Measurements from ENCODE around the gene MYH7B. TPM values are rescaled to one million over a fixed set of nuclear protein-coding genes. Genes with fewer than 3 reads are reported as not detected.

Gene MYH7B
- total RNA-seq, 1 experiment from 2014 or later, result 0.98 TPM

DNA sequence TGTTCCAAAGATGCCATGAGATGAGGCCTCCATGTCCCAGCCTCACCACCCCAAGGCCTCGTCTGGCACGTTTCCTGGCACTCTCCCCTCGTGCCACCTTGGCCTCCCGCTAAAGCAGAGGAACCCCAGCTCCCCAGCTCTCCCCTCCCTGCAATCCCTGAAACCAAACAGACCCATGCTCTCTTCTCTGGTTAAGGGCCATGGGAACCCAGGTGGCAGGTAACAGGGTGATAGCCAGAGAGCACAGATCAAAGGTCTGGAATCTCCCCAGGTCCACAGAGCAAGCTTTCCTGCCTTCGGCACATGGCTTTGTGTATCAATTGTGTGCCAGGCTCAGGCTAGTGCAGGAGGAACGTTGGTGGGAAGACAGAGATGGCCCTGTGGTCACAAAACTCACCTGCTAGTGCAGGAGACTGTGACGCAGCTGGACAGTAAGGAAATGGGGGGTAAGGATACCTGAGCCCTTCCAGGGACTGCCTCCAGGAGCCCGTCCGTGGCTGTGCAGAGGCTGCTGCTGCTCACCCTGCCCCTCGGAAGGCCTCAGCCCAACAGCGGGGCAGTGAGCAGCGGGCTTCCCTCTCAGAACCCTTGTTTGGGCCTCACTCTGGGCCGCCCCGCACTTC is 39.0 kb downstream of the MYH7B start (continued):
- TF ChIP-seq, protein P1, sequence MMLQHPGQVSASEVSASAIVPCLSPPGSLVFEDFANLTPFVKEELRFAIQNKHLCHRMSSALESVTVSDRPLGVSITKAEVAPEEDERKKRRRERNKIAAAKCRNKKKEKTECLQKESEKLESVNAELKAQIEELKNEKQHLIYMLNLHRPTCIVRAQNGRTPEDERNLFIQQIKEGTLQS (CRISPR knock-in tag; conservative IDR thresholded peaks at IDR 0.05), result no peak
- TF ChIP-seq IRF2 (CRISPR knock-in tag; IDR thresholded peaks at IDR 0.05; ENCODE audit: borderline replicate concordance, low read depth) (no peak), ZNF423 (CRISPR knock-in tag; IDR thresholded peaks at IDR 0.05) (no peak)

DNA sequence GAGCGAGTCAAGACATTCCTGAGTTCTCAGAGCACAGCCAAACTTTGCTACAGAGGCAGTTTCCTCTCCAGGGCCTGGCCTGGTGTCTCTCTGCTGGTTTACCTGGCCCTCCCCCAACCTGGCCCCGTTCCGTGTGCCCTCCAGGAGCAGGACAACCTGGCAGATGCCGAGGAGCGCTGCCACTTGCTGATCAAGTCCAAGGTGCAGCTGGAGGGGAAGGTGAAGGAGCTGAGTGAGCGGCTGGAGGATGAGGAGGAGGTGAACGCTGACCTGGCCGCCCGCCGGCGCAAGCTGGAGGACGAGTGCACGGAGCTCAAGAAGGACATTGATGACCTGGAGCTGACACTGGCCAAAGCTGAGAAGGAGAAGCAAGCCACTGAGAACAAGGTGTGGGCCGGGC is 39.5 kb downstream of the MYH7B start:
- Mint-ChIP-seq H3K36me3 (peaks cover 7% of the 10 kb centered on the region), H3K4me3 (no peak overlapping the region), H3K9me3 (no peaks in the 10 kb centered on the region), H3K27me3 (ENCODE audit: low read depth) (no peaks in the 10 kb centered on the region), H3K4me1 (peaks cover 6% of the 10 kb centered on the region), H3K27ac (peak overlapping the region; percentile 65; the same call in 1 of the 2 replicates)
- no peak for DNase-seq (ENCODE audit: low spot score)
- TF ChIP-seq, protein P2, sequence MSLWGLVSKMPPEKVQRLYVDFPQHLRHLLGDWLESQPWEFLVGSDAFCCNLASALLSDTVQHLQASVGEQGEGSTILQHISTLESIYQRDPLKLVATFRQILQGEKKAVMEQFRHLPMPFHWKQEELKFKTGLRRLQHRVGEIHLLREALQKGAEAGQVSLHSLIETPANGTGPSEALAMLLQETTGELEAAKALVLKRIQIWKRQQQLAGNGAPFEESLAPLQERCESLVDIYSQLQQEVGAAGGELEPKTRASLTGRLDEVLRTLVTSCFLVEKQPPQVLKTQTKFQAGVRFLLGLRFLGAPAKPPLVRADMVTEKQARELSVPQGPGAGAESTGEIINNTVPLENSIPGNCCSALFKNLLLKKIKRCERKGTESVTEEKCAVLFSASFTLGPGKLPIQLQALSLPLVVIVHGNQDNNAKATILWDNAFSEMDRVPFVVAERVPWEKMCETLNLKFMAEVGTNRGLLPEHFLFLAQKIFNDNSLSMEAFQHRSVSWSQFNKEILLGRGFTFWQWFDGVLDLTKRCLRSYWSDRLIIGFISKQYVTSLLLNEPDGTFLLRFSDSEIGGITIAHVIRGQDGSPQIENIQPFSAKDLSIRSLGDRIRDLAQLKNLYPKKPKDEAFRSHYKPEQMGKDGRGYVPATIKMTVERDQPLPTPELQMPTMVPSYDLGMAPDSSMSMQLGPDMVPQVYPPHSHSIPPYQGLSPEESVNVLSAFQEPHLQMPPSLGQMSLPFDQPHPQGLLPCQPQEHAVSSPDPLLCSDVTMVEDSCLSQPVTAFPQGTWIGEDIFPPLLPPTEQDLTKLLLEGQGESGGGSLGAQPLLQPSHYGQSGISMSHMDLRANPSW (CRISPR knock-in tag; conservative IDR thresholded peaks at IDR 0.05; ENCODE audit: low read depth), result no peak
- TF ChIP-seq, protein P3, sequence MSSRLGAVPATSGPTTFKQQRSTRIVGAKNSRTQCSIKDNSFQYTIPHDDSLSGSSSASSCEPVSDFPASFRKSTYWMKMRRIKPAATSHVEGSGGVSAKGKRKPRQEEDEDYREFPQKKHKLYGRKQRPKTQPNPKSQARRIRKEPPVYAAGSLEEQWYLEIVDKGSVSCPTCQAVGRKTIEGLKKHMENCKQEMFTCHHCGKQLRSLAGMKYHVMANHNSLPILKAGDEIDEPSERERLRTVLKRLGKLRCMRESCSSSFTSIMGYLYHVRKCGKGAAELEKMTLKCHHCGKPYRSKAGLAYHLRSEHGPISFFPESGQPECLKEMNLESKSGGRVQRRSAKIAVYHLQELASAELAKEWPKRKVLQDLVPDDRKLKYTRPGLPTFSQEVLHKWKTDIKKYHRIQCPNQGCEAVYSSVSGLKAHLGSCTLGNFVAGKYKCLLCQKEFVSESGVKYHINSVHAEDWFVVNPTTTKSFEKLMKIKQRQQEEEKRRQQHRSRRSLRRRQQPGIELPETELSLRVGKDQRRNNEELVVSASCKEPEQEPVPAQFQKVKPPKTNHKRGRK (CRISPR knock-in tag; IDR thresholded peaks at IDR 0.05; ENCODE audit: borderline replicate concordance), result no peak
- TF ChIP-seq ZNF317 (CRISPR knock-in tag; IDR thresholded peaks at IDR 0.05; ENCODE audit: borderline replicate concordance, low read depth) (no peak), CREM (CRISPR knock-in tag; IDR thresholded peaks at IDR 0.05) (no peak), JAZF1 (CRISPR knock-in tag; IDR thresholded peaks at IDR 0.05) (no peak)
- TF ChIP-seq, protein P4, sequence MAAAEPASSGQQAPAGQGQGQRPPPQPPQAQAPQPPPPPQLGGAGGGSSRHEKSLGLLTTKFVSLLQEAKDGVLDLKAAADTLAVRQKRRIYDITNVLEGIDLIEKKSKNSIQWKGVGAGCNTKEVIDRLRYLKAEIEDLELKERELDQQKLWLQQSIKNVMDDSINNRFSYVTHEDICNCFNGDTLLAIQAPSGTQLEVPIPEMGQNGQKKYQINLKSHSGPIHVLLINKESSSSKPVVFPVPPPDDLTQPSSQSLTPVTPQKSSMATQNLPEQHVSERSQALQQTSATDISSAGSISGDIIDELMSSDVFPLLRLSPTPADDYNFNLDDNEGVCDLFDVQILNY (CRISPR knock-in tag; IDR thresholded peaks at IDR 0.05), result no peak
- ChIA-PET POLR2A (no interaction called here), CTCF (interaction anchor here (1.0 kb wide), 1 partner anchor 11 kb away, joined by 3 read pairs; no protein-coding TSS in a partner anchor)
- ATAC-seq, result no peak

DNA sequence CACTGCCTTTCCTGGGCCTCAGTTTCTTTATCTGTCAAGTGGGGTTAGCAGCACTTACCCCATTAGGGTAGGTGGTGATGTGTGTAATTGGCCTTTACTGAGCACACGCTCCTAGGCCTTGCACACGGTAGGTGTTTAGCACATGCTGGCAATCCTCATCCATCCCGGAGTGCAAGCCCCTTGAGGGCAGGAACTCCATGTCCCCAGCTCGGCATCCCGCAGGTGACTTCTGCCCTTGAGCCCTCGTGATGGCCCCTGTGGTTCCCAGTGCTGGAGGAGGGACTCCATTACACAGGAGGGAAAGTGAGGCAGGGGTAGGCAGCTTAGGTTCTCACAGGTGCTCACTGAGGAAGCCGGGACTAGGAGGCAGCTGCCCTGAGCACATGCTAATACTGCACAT is 40.0 kb downstream of the MYH7B start:
- Mint-ChIP-seq H3K4me1 (peaks cover 6% of the 10 kb centered on the region), H3K9me3 (no peaks in the 10 kb centered on the region), H3K4me3 (no peak overlapping the region), H3K36me3 (peaks cover 9% of the 10 kb centered on the region), H3K27me3 (ENCODE audit: low read depth) (no peaks in the 10 kb centered on the region), H3K27ac (no peak overlapping the region)
- DNase-seq (ENCODE audit: low spot score) (no peak), ATAC-seq (no peak)
- TF ChIP-seq ZNF396 (CRISPR knock-in tag; IDR thresholded peaks at IDR 0.05; ENCODE audit: borderline replicate concordance), result no peak
- no peak for TF ChIP-seq ZNF263 (CRISPR knock-in tag; IDR thresholded peaks at IDR 0.05; ENCODE audit: low read depth)
- TF ChIP-seq ESRRA (CRISPR knock-in tag; IDR thresholded peaks at IDR 0.05; ENCODE audit: borderline replicate concordance), result no peak
- TF ChIP-seq, protein P5, sequence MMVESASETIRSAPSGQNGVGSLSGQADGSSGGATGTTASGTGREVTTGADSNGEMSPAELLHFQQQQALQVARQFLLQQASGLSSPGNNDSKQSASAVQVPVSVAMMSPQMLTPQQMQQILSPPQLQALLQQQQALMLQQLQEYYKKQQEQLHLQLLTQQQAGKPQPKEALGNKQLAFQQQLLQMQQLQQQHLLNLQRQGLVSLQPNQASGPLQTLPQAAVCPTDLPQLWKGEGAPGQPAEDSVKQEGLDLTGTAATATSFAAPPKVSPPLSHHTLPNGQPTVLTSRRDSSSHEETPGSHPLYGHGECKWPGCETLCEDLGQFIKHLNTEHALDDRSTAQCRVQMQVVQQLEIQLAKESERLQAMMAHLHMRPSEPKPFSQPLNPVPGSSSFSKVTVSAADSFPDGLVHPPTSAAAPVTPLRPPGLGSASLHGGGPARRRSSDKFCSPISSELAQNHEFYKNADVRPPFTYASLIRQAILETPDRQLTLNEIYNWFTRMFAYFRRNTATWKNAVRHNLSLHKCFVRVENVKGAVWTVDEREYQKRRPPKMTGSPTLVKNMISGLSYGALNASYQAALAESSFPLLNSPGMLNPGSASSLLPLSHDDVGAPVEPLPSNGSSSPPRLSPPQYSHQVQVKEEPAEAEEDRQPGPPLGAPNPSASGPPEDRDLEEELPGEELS (CRISPR knock-in tag; IDR thresholded peaks at IDR 0.05), result no peak
- no peak for TF ChIP-seq RELA (CRISPR knock-in tag; IDR thresholded peaks at IDR 0.05; ENCODE audit: borderline replicate concordance)
- no peak for TF ChIP-seq ZNF138 (CRISPR knock-in tag; conservative IDR thresholded peaks at IDR 0.05)
- POLR2A ChIA-PET, result interaction anchor here (1.9 kb wide), 1 partner anchor 121 kb away, joined by 5 read pairs; no protein-coding TSS in a partner anchor
- CTCF ChIA-PET, result interaction anchor here (1.0 kb wide), 1 partner anchor 11 kb away, joined by 3 read pairs; no protein-coding TSS in a partner anchor

All from WTC11 (cell line).